ENCODE measurements around the gene MRPS25. TPM values are rescaled to one million over a fixed set of nuclear protein-coding genes. Genes with fewer than 3 reads are reported as not detected.
"Not testable (repeated sequence)": the region's sequence is repeated elsewhere in the genome, so short reads cannot be mapped to it uniquely, and the experiment has no call there.

The MRPS25 gene
- polyA plus RNA-seq, 1 donor from 2014 or later, result 74.4 TPM

GRCh38 chr3:14999182-14999581, 65.9 kb downstream of the MRPS25 start:
- not testable (repeated sequence) for H3K36me3 ChIP-seq (ENCODE audit: insufficient read depth, low read length); H3K27ac ChIP-seq (ENCODE audit: low read length); H3K27me3 ChIP-seq (ENCODE audit: insufficient read depth, low read depth, low read length); H2AFZ ChIP-seq (ENCODE audit: low read depth, low read length); H3K4me3 ChIP-seq (ENCODE audit: low read length); H4K20me1 ChIP-seq (ENCODE audit: insufficient read depth); H3K4me2 ChIP-seq (ENCODE audit: low read length); H3F3A ChIP-seq (ENCODE audit: insufficient read depth, low read length, poor library complexity, severe bottlenecking); H3K9me2 ChIP-seq (ENCODE audit: insufficient read depth, low read length); H3K9me3 ChIP-seq (ENCODE audit: low read length); H3K9ac ChIP-seq (ENCODE audit: low read length)
- H3K79me2 ChIP-seq (replicated peaks; ENCODE audit: insufficient read depth, low read length), result peaks cover 19% of the 10 kb centered on the region

Other genes starting within 250 kb of the MRPS25 start
- gene FGD5, start 246.4 kb downstream of the MRPS25 start, polyA plus RNA-seq, result 0.42 TPM in 1 of 2 replicates, not detected in the other
- 37.5 and 40.4 TPM in 2 replicates for gene NR2C2, start 117.7 kb downstream of the MRPS25 start, polyA plus RNA-seq
- 21.7 and 27.6 TPM in 2 replicates for gene RBSN, start 33.8 kb upstream of the MRPS25 start, polyA plus RNA-seq
- 60.9 and 74.2 TPM in 2 replicates for gene CAPN7, start 140.9 kb upstream of the MRPS25 start, polyA plus RNA-seq